Adrenal gland (tissue), 5 donors: Measurements from ENCODE around the gene AMHR2.

Experiments
- POLR2A ChIP-seq, 2 donors: fragments of 450-650 bp; IDR thresholded peaks; one replicate each; pipeline ENCODE4 v1.6.1; 2017; ENCODE audit warnings: antibody characterized with exemption in 2 of 2, mild to moderate bottlenecking in 2 of 2, moderate library complexity in 1 of 2
- TF ChIP-seq, protein P1 (sequence below), 6 experiments: fragments of 450-650 bp in 4 of 6; fragments of 200-600 bp in 2 of 6; sonication (generic) in 1 of 6; IDR thresholded peaks; 1 replicate in 5 of 6; 2 replicates in 1 of 6; pipeline versions ENCODE4 v1.5.1 to v1.8.0; 2016 to 2021; ENCODE audit warnings: antibody characterized with exemption in 6 of 6, mild to moderate bottlenecking in 2 of 6, moderate library complexity in 1 of 6
- donor health status: DM: no; HTN: no; CAD: no.

DNA sequence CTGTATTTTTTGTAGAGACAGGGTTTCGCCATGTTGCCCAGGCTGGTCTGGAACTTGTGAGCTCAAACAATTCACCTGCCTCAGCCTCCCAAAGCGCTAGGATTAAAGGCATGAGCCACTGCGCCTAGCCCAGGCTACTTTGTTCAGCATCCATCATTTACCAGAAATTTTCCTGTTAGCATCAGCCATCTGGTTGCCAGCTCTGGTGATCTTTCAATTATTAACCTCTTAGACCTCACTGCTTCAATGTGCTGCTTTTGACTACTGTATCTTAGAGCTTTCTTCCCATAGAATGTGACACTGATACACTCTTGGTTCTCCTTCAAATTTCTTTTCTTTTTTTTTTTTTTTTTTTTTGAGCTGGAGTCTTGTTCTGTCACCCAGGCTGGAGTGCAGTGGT is 5.4 kb upstream of the AMHR2 start:
- TF ChIP-seq, protein P1, sequence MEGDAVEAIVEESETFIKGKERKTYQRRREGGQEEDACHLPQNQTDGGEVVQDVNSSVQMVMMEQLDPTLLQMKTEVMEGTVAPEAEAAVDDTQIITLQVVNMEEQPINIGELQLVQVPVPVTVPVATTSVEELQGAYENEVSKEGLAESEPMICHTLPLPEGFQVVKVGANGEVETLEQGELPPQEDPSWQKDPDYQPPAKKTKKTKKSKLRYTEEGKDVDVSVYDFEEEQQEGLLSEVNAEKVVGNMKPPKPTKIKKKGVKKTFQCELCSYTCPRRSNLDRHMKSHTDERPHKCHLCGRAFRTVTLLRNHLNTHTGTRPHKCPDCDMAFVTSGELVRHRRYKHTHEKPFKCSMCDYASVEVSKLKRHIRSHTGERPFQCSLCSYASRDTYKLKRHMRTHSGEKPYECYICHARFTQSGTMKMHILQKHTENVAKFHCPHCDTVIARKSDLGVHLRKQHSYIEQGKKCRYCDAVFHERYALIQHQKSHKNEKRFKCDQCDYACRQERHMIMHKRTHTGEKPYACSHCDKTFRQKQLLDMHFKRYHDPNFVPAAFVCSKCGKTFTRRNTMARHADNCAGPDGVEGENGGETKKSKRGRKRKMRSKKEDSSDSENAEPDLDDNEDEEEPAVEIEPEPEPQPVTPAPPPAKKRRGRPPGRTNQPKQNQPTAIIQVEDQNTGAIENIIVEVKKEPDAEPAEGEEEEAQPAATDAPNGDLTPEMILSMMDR (IDR thresholded peaks at IDR 0.05) = no peak
- TF ChIP-seq POLR2A (IDR thresholded peaks at IDR 0.05) = no peak
